HL-60 (cell line): ENCODE measurements around the gene NSFL1C.

Source experiments
- DNase-seq, 2 experiments: peaks; one replicate each; pipeline ENCODE4 v3.0.0-alpha.2; 2010 to 2020; ENCODE audit warnings: low read depth in 1 of 2, low spot score in 1 of 2
- H3K27ac ChIP-seq: fragments of 250-450 bp; sonication (Bioruptor Pico); replicated peaks from 2 replicates; pipeline ENCODE4 v1.5.1; 2020; ENCODE audit warnings: mild to moderate bottlenecking, moderate library complexity
- H3K27me3 ChIP-seq: fragments of 250-450 bp; sonication (Bioruptor Pico); 2 replicates; pipeline ENCODE4 v1.5.1; 2021; ENCODE audit warnings: mild to moderate bottlenecking, moderate library complexity; ENCODE audit not compliant: insufficient read depth, poor library complexity, severe bottlenecking
- H3K4me3 ChIP-seq: replicated peaks from 2 replicates; pipeline ENCODE4 v1.5.1; 2011; ENCODE audit warnings: mild to moderate bottlenecking, control low read depth, low read length; ENCODE audit not compliant: insufficient read depth
- CTCF ChIP-seq: IDR thresholded peaks from one replicate; pipeline ENCODE4 v1.5.1; 2011; ENCODE audit warnings: low read length, control low read depth, inconsistent platforms; ENCODE audit not compliant: insufficient read depth
- GABPA ChIP-seq: IDR thresholded peaks from 2 replicates; pipeline ENCODE4 v1.6.1; 2012; ENCODE audit warnings: low read depth
- POLR2AphosphoS5 ChIP-seq: IDR thresholded peaks from 2 replicates; pipeline ENCODE4 v1.6.1; 2012; ENCODE audit warnings: low read depth
- REST ChIP-seq: IDR thresholded peaks from 2 replicates; pipeline ENCODE4 v1.6.1; 2012; ENCODE audit warnings: low read depth; ENCODE audit not compliant: insufficient replicate concordance
- SPI1 ChIP-seq: IDR thresholded peaks from 2 replicates; pipeline ENCODE4 v1.6.1; 2012; ENCODE audit warnings: low read depth, mild to moderate bottlenecking, borderline replicate concordance

The NSFL1C gene

GRCh38 chr20:1486566-1486965 lies 19.9 kb upstream of the NSFL1C start:
- TF ChIP-seq SPI1 (no peak), CTCF (no peak), POLR2AphosphoS5 (no peak), REST (no peak), GABPA (no peak)
- H3K27me3 ChIP-seq, result no peaks in the 10 kb centered on the region
- no peak overlapping the region for H3K4me3 ChIP-seq
- no peak for DNase-seq
- H3K27ac ChIP-seq, result no peak overlapping the region

- Histone ChIP-seq H3K27me3 (no peaks in the 10 kb centered on the region), H3K4me3 (no peak overlapping the region), H3K27ac (no peak overlapping the region)
- TF ChIP-seq GABPA (no peak), SPI1 (no peak), REST (no peak), POLR2AphosphoS5 (no peak), CTCF (no peak)
- no peak for DNase-seq
Observed at GRCh38 chr20:1484438-1485116, 17.9 kb upstream of the NSFL1C start.

GRCh38 chr20:1479831-1480595 lies 13.4 kb upstream of the NSFL1C start:
- H3K27me3 ChIP-seq, result no peaks in the 10 kb centered on the region
- H3K27ac ChIP-seq, result no peak overlapping the region
- DNase-seq, result no peak
- TF ChIP-seq CTCF (no peak), REST (no peak), GABPA (no peak), SPI1 (no peak), POLR2AphosphoS5 (no peak)
- no peak overlapping the region for H3K4me3 ChIP-seq
